ENCODE results near the gene TPRX1.

TPRX1 gene

GRCh38 chr19:47839411-47839810 is 35.1 kb upstream of the TPRX1 start:
- POLR2A ChIA-PET = no interaction called here
- DNase-seq (ENCODE audit: low read depth, low spot score) = no peak
- H3K4me3 ChIP-seq (ENCODE audit: low read depth, low read length) = no peak overlapping the region
- TF ChIP-seq CTCF (IDR thresholded peaks at IDR 0.05; ENCODE audit: insufficient read depth, low read length, missing control alignments) = no peak
- CTCF ChIA-PET = interaction anchor here (2.5 kb wide), 1 partner anchor 24 kb away, joined by 15 read pairs; no protein-coding TSS in a partner anchor

GRCh38 chr19:47836038-47836437 is 31.7 kb upstream of the TPRX1 start:
- no peak for DNase-seq (ENCODE audit: low read depth, low spot score)
- no peak overlapping the region for H3K4me3 ChIP-seq (ENCODE audit: low read depth, low read length)
- ChIA-PET POLR2A (no interaction called here), CTCF (interaction anchor here (1.4 kb wide), 1 partner anchor 27 kb away, joined by 6 read pairs; no protein-coding TSS in a partner anchor)
- TF ChIP-seq CTCF (IDR thresholded peaks at IDR 0.05; ENCODE audit: insufficient read depth, low read length, missing control alignments) = no peak

GRCh38 chr19:47832723-47833122 is 28.4 kb upstream of the TPRX1 start:
- POLR2A ChIA-PET = no interaction called here
- no peak for DNase-seq (ENCODE audit: low read depth, low spot score)
- no peak overlapping the region for H3K4me3 ChIP-seq (ENCODE audit: low read depth, low read length)
- TF ChIP-seq CTCF (IDR thresholded peaks at IDR 0.05; ENCODE audit: insufficient read depth, low read length, missing control alignments) = no peak
- CTCF ChIA-PET = no interaction called here

DNA sequence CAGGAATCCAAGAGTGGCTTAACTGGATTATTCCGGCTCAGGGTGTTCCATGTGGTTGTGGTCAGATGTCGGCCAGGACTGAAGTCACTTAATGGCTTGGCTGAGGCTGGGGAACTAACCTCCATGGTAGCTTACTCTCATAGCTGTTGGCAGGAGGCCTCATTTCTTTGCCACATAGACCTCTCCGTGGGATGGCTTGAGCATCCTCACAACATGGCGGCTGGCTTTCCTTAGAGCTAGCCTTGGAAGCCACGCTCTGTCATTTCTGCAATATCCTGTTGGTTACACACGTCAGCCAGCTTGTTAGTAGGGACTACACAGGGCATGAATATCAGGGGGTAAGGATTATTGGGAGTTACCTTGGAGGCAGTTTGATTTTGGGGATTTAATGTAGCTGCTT is 22.4 kb upstream of the TPRX1 start:
- no peak for TF ChIP-seq CTCF (IDR thresholded peaks at IDR 0.05; ENCODE audit: insufficient read depth, low read length, missing control alignments)
- POLR2A ChIA-PET = no interaction called here
- no peak overlapping the region for H3K4me3 ChIP-seq (ENCODE audit: low read depth, low read length)
- no peak for DNase-seq (ENCODE audit: low read depth, low spot score)
- CTCF ChIA-PET = interaction anchor here (1.1 to 5.4 kb wide), 3 partner anchors 13 to 42 kb away, joined by 3 to 24 read pairs (median 3); no protein-coding TSS in a partner anchor

DNA sequence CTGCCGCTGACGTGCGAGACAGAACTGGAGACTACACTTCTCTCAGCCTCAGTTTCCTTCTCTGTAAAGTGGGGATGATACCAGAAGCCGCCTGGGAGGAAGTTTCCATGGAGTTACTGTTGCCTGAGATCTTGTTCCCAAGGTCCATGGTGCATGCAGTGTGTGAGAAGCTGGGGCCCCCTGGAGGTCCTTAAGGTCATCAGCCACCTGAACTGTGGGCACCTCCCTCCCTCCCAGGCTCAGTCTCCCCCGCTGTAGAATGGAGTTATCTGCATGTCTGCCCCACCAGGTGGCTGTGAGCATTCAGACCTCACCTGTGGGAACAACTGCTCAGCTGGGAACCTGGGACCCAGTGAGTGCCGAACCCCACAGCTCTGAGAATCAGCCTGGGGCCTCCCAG is 20.0 kb upstream of the TPRX1 start:
- TF ChIP-seq CTCF (IDR thresholded peaks at IDR 0.05; ENCODE audit: insufficient read depth, low read length, missing control alignments) = no peak
- no peak overlapping the region for H3K4me3 ChIP-seq (ENCODE audit: low read depth, low read length)
- DNase-seq (ENCODE audit: low read depth, low spot score) = no peak
- ChIA-PET POLR2A (no interaction called here), CTCF (interaction anchor here (1.7 to 2.6 kb wide), 3 partner anchors 9 to 44 kb away, joined by 6 to 9 read pairs (median 8); no protein-coding TSS in a partner anchor)

DNA sequence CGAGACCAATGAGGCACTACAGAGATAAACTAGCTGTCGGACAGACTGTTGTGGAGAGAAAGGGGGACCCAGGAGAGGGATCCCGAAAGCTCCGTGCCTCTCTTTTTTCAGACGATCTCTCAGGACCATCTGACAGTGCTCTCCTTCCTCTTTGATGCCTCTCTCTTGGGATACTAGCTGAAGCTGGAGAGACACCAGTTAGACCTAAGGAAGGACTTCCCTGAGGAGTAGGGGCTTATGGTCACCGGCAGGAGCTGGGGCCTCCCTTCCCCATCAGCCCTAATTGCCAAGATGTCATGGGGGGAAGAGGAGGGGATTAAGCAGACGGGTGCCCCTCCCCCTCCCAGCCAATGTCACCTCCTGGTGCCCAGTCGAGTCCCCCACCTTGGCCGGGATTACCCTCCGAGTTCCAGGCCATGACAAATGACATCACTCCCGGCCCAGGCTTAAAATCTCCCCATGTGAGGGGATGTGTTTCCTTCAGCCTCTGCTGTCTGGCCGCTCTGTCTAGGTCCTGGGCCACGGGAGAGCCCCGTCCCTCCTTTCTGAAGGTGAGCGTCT is 17.2 kb upstream of the TPRX1 start, which contains the start of gene CRX:
Gene CRX (plus strand): TSS at position 478 of the 561 bp plus-strand sequence. CDS start 12,507 bp downstream, outside the sequence.
- POLR2A ChIA-PET = no interaction called here
- no peak for TF ChIP-seq CTCF (IDR thresholded peaks at IDR 0.05; ENCODE audit: insufficient read depth, low read length, missing control alignments)
- CTCF ChIA-PET = no interaction called here
- DNase-seq (ENCODE audit: low read depth, low spot score) = no peak
- no peak within 1 kb of the TSS for H3K4me3 ChIP-seq (ENCODE audit: low read depth, low read length)

Data from AG04449 (cell line).